Pancreas (tissue), 10 donors: ENCODE results near the gene BICRAL. TPM values are rescaled to one million over a fixed set of nuclear protein-coding genes. Genes with fewer than 3 reads are reported as not detected.
A peak's percentile ranks its signal among the peaks of the same experiment; 100 is the strongest.

Experiments
- ATAC-seq, 4 donors: fragments of 200-7000 bp; cut with Tn5 transposase; one replicate each; pipeline versions ENCODE4 v1.8.0 to v1.9.1; 2020; ENCODE audit warnings: mild to moderate bottlenecking in 4 of 4, moderate library complexity in 4 of 4
- DNase-seq, 6 donors: peaks; one replicate each; pipeline ENCODE4 v3.0.0-alpha.2; 2020
- FAIRE-seq: peaks from 2 replicates; lab custom pipeline; 2012; peaks lifted over from hg19 to GRCh38; lab: Jason Lieb, UNC
- H3K27ac ChIP-seq, 4 donors: fragments of 200-600 bp; sonication (generic); 1 replicate in 3 of 4; 2 replicates in 1 of 4; pipeline versions ENCODE4 v1.5.0 to v1.8.0; 2020
- H3K27me3 ChIP-seq, 4 donors: fragments of 200-600 bp; one replicate each; pipeline ENCODE4 v1.8.0; 2021
- H3K36me3 ChIP-seq, 3 donors: fragments of 200-600 bp; sonication (generic) in 1 of 3; one replicate each; pipeline versions ENCODE4 v1.5.0 to v1.8.0; 2020 to 2021
- H3K4me1 ChIP-seq, 3 donors: fragments of 200-600 bp; one replicate each; pipeline ENCODE4 v1.8.0; 2021
- H3K4me3 ChIP-seq, 4 donors: fragments of 200-600 bp; sonication (generic) in 2 of 4; one replicate each; pipeline versions ENCODE4 v1.5.0 to v1.8.0; 2020 to 2021
- H3K9me3 ChIP-seq, 4 donors: fragments of 200-600 bp; one replicate each; pipeline ENCODE4 v1.8.0; 2021
- WGBS, 2 donors: extraction: QIAGEN DNeasy Blood & Tissue Kit; methylation state at CpG; one replicate each; pipeline ENCODE4 v1.1.7; 2013; 5-methylcytosine and 5-hydroxymethylcytosine counted together
- intact Hi-C, 3 donors: fragments of 100-400 bp; cut with DNase I; formaldehyde crosslinking; loops; one replicate each; pipeline versions ENCODE4 v1.11.1 to v1.14.2; 2022
- polyA plus RNA-seq, 2 donors: library from polyadenylated mRNA; stranded (reverse); fragments of 200-250 nt; gene quantifications; one replicate each; pipeline ENCODE4 v1.2.3, GENCODE V29; 2013
- total RNA-seq, 6 donors: library from RNA; stranded (reverse); fragmentation: NEBNext Ultra II Directional in 4 of 6; extraction: Animal tissue kit (Norgen Biotek cat#: 25700) in 4 of 6; gene quantifications; one replicate each; pipeline versions ENCODE4 v1.2.1 to v1.2.4, GENCODE V29; 2021 to 2023
- TF ChIP-seq, protein P1 (sequence below), 4 donors: fragments of 200-600 bp; sonication (generic) in 3 of 4; IDR thresholded peaks; one replicate each; pipeline versions ENCODE4 v1.5.0 to v1.8.0; 2021; ENCODE audit warnings: antibody characterized with exemption in 4 of 4
- donor health status: healthy with polysubstance abuse.
- donor health status: DM: no; HTN: no; CAD: no; lungs with moderate emphysema.
- donor health status: DM: no; HTN: no; CAD: no.
- donor health status: control.
- donor health status: control.
- donor health status: Bipolar disorder and iron deficiency.
- donor health status: DM: yes; HTN: yes; CAD: no.
- donor health status: DM: no; HTN: no; CAD: no.
- donor health status: DM: no; HTN: no; CAD: no.
- donor health status: DM: yes; HTN: yes; CAD: no.

The BICRAL gene
- total and polyA plus RNA-seq, 8 donors = 2.9 to 10.5 (median 7.1) TPM

DNA sequence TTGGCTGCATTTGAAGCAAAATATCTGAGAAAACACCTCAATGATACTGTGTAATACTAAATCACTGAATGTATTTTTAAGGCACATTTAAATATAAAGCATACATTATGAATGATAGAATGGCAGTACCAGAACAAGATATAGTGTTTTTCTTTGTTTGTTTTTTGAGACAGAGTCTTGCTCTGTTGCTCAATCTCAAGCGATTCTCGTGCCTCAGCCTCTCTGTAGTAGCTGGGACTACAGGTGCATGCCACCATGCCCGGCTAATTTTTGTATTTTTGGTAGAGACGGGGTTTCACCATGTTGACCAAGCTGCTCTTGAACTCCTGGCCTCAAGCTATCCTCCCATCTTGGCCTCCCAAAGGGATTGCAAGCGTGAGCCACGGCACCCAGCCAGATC, 2.3 kb upstream of the BICRAL start:
- Histone ChIP-seq H3K36me3 (no peaks in the 10 kb centered on the region), H3K27me3 (no peaks in the 10 kb centered on the region), H3K27ac (no peak overlapping the region), H3K4me3 (no peak overlapping the region), H3K4me1 (peaks cover 0 to 11% (median 0%) of the 10 kb centered on the region in 3 donors), H3K9me3 (no peaks in the 10 kb centered on the region)
- WGBS, 2 donors = 93 to 94% methylated on average over 6 of the region's 6 CpGs
- ATAC-seq = no peak
- TF ChIP-seq, protein P1, sequence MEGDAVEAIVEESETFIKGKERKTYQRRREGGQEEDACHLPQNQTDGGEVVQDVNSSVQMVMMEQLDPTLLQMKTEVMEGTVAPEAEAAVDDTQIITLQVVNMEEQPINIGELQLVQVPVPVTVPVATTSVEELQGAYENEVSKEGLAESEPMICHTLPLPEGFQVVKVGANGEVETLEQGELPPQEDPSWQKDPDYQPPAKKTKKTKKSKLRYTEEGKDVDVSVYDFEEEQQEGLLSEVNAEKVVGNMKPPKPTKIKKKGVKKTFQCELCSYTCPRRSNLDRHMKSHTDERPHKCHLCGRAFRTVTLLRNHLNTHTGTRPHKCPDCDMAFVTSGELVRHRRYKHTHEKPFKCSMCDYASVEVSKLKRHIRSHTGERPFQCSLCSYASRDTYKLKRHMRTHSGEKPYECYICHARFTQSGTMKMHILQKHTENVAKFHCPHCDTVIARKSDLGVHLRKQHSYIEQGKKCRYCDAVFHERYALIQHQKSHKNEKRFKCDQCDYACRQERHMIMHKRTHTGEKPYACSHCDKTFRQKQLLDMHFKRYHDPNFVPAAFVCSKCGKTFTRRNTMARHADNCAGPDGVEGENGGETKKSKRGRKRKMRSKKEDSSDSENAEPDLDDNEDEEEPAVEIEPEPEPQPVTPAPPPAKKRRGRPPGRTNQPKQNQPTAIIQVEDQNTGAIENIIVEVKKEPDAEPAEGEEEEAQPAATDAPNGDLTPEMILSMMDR (IDR thresholded peaks at IDR 0.05) = no peak
- FAIRE-seq = no peak
- intact Hi-C loops = no loop called here
- no peak for DNase-seq

DNA sequence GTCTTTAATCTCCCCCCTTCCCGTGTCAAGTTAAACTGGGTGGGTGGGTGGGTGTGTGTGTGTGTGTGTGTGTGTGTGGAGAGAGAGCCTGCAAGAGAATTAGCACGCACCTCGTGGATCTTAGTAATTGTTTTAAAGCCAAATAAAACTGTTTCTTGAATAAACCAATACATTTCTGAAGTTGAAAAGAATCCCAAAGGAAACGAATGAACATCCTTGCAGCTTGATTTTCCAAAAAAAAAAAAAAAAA, 381 bp upstream of the BICRAL start:
- intact Hi-C loops = no loop called here
- Histone ChIP-seq H3K27ac (peak overlapping the region in 3 of 4 donors; percentile 98 to 100 (median 100)), H3K9me3 (no peaks in the 10 kb centered on the region), H3K4me3 (peak overlapping the region in 3 of 4 donors; percentile 56 to 97 (median 76)), H3K4me1 (peaks cover 3 to 30% (median 6%) of the 10 kb centered on the region in 3 donors), H3K27me3 (no peaks in the 10 kb centered on the region), H3K36me3 (no peaks in the 10 kb centered on the region)
- TF ChIP-seq, protein P1 (IDR thresholded peaks at IDR 0.05) = no peak
- WGBS, 2 donors = 0 to 4% methylated on average over 4 of the region's 4 CpGs
- no peak for ATAC-seq
- DNase-seq = no peak
- FAIRE-seq = no peak

DNA sequence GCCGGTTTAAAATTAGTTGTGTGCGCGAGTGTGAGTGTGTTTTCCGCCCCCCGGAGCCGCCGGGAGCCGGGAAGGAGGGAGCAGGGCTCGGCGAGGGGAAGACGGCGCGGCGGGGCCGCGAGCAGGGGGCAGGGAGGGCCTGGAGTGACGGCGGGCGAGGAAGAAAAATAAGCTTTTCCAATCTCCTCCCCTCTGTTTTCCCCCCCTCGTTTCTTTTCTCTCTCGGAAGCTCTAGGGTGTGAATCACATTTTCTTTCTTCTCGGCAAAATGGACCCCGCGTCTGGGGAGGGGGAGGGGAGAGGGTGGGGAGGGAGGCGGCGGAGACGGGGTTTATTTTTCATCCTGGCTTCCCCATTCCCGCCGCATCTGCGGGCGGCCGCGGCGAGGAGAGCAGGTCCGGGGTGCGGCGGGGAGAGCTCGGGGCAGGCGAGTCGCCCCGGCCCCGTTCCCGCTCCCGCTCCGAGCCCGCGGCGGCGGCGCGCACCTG, 881 bp downstream of the BICRAL start:
- Histone ChIP-seq H3K36me3 (no peaks in the 10 kb centered on the region), H3K4me1 (peaks cover 5 to 29% (median 6%) of the 10 kb centered on the region in 3 donors), H3K4me3 (peak overlapping the region; percentile 55 to 97 (median 66)), H3K9me3 (no peaks in the 10 kb centered on the region), H3K27me3 (no peaks in the 10 kb centered on the region), H3K27ac (peak overlapping the region; percentile 98 to 100 (median 100))
- intact Hi-C loops = no loop called here
- ATAC-seq (peak; percentile 49 to 72 (median 61)), DNase-seq (peak in 5 of 6 donors; percentile 78 to 88 (median 79)), FAIRE-seq (no peak)
- WGBS, 2 donors = 0 to 1% methylated on average over 38 to 48 of the region's 51 CpGs
- TF ChIP-seq, protein P1 (IDR thresholded peaks at IDR 0.05) = no peak

DNA sequence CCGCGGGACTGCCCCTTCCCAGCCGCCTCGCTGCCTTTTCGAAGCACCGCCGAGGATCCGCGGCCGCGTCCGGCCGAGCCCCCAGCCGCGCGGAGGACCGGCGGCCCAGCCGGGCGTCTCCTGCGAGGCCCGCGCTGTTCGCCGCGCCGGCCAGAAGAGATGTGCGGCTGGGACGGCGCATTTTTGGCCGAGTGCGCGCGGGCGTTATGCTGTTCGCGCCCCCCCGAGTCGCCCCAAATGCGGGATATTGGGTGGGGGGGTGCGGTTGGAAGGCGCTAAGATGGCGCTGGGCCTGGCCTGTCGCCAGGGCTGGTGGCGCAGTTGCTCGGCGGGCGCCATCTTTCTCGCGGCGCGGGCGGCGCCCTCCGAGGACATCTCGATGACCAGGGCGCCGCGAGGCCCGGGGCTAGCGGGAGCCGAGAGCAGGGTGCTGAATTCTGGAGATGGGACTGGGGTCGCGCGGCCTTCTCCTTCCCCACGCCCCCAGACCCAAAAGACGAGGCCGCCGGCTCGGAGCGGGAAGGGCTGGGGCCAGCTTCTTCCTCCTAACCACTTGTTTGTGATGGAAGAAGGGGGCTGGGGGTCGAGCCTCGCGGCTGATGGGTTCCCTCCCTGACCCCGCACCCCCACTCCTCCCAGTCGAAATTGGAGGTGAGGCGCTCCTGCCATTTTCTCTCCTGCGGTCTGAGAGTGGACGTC, 1.5 kb downstream of the BICRAL start:
- Histone ChIP-seq H3K27ac (peak overlapping the region; percentile 98 to 100 (median 100)), H3K4me1 (peaks cover 5 to 27% (median 7%) of the 10 kb centered on the region in 3 donors), H3K27me3 (no peaks in the 10 kb centered on the region), H3K4me3 (peak overlapping the region; percentile 55 to 97 (median 66)), H3K9me3 (no peaks in the 10 kb centered on the region), H3K36me3 (no peaks in the 10 kb centered on the region)
- TF ChIP-seq, protein P1 (IDR thresholded peaks at IDR 0.05) = no peak
- ATAC-seq (peak; percentile 65 to 77 (median 73)), FAIRE-seq (no peak), DNase-seq (peak; percentile 65 to 93 (median 84))
- intact Hi-C loops = no loop called here
- WGBS, 2 donors = 0 to 1% methylated on average over 64 to 79 of the region's 79 CpGs
